GM21825 (cell line): ENCODE results near the gene LARGE2.

ENCODE experiments used
- ATAC-seq: cut with Tn5 transposase; IDR thresholded peaks from one replicate; pipeline ENCODE4 v1.9.1; 2021; ENCODE audit warnings: mild to moderate bottlenecking, moderate library complexity; ENCODE audit not compliant: unreplicated experiment

The LARGE2 gene

GRCh38 chr11:45922425-45923082 lies at the start of gene LARGE2:
LARGE2 (plus strand) TSS chr11:45922656; CDS start chr11:45922883, 227 bp downstream.
- ATAC-seq: no peak

GRCh38 chr11:45876401-45876800 lies 46.1 kb upstream of the LARGE2 start:
- no peak for ATAC-seq

- no peak for ATAC-seq
These were observed 45.2 kb upstream of the LARGE2 start for GRCh38 chr11:45877221-45877620.

- no peak for ATAC-seq
These were observed 44.6 kb upstream of the LARGE2 start for GRCh38 chr11:45877845-45878244.

GRCh38 chr11:45879803-45880686 lies 42.4 kb upstream of the LARGE2 start:
- no peak for ATAC-seq

- ATAC-seq: no peak
These were observed 41.5 kb upstream of the LARGE2 start for GRCh38 chr11:45880772-45881570.

- ATAC-seq: no peak
These were observed 40.6 kb upstream of the LARGE2 start for GRCh38 chr11:45881708-45882368.

- ATAC-seq: no peak
These were observed 37.8 kb upstream of the LARGE2 start for GRCh38 chr11:45884596-45885185.

GRCh38 chr11:45885274-45885920 lies 37.1 kb upstream of the LARGE2 start, which contains the start of gene MAPK8IP1:
MAPK8IP1 (plus strand) TSS chr11:45885651; CDS start chr11:45885821, 170 bp downstream.
- ATAC-seq: peak; percentile 65

GRCh38 chr11:45885921-45886721 lies 36.3 kb upstream of the LARGE2 start:
- ATAC-seq: no peak

- ATAC-seq: no peak
These were observed 35.5 kb upstream of the LARGE2 start for GRCh38 chr11:45886816-45887520.

- ATAC-seq: no peak
These were observed 34.9 kb upstream of the LARGE2 start for GRCh38 chr11:45887587-45887986.

GRCh38 chr11:45889555-45889954 lies 32.9 kb upstream of the LARGE2 start:
- no peak for ATAC-seq

GRCh38 chr11:45889966-45890365 lies 32.5 kb upstream of the LARGE2 start:
- no peak for ATAC-seq

GRCh38 chr11:45890886-45891550 lies 31.4 kb upstream of the LARGE2 start:
- no peak for ATAC-seq

GRCh38 chr11:45892856-45893255 lies 29.6 kb upstream of the LARGE2 start:
- ATAC-seq: no peak

- no peak for ATAC-seq
These were observed 27.8 kb upstream of the LARGE2 start for GRCh38 chr11:45894555-45895247.
